Thyroid gland (tissue), 4 donors: Measurements from ENCODE around the gene PARP11. TPM values are rescaled to one million over a fixed set of nuclear protein-coding genes. Genes with fewer than 3 reads are reported as not detected.

Experiments used
- DNase-seq, 2 donors: peaks; one replicate each; pipeline ENCODE4 v3.0.0-alpha.2; 2019
- H3K27ac ChIP-seq, 3 donors: fragments of 200-600 bp; sonication (generic); 1 replicate in 2 of 3; 2 replicates in 1 of 3; pipeline ENCODE4 v1.5.1; 2016 to 2019; ENCODE audit warnings: mild to moderate bottlenecking in 1 of 3, moderate library complexity in 1 of 3
- H3K27me3 ChIP-seq: fragments of 200-600 bp; sonication (generic); one replicate; pipeline ENCODE4 v1.5.1; 2019
- H3K36me3 ChIP-seq, 2 donors: fragments of 200-600 bp; sonication (generic); one replicate each; pipeline ENCODE4 v1.5.1; 2016 to 2019
- H3K4me1 ChIP-seq, 2 donors: fragments of 200-600 bp; sonication (generic); one replicate each; pipeline ENCODE4 v1.5.1; 2017 to 2019
- H3K4me3 ChIP-seq, 3 donors: fragments of 200-600 bp; sonication (generic); replicated peaks in 1 of 3; 1 replicate in 2 of 3; 2 replicates in 1 of 3; pipeline ENCODE4 v1.5.1; 2016; ENCODE audit warnings: mild to moderate bottlenecking in 1 of 3
- H3K9me3 ChIP-seq: fragments of 200-600 bp; sonication (generic); one replicate; pipeline ENCODE4 v1.5.1; 2017
- POLR2A ChIP-seq, 2 donors: fragments of 450-650 bp; IDR thresholded peaks; one replicate each; pipeline ENCODE4 v1.6.1; 2017; ENCODE audit warnings: antibody characterized with exemption in 2 of 2, mild to moderate bottlenecking in 2 of 2, moderate library complexity in 1 of 2
- WGBS, 2 donors: methylation state at CpG; one replicate each; pipeline ENCODE4 v1.1.5; 2017; 5-methylcytosine and 5-hydroxymethylcytosine counted together
- intact Hi-C: fragments of 100-400 bp; cut with DNase I; formaldehyde crosslinking; loops from one replicate; pipeline ENCODE4 v1.15.1; 2023
- total RNA-seq, 4 donors: library from RNA; depleted of rRNA; stranded (reverse); fragments of >200 nt; gene quantifications; one replicate each; pipeline ENCODE4 v1.2.3, GENCODE V29; 2016
- TF ChIP-seq, protein P1 (sequence below), 6 experiments: fragments of 200-600 bp in 3 of 6; fragments of 450-650 bp in 3 of 6; sonication (generic) in 3 of 6; IDR thresholded peaks; one replicate each; pipeline ENCODE4 v1.5.1; 2016 to 2019; ENCODE audit warnings: antibody characterized with exemption in 6 of 6, mild to moderate bottlenecking in 2 of 6, inconsistent platforms in 1 of 6, moderate library complexity in 1 of 6

The PARP11 gene, protein sequence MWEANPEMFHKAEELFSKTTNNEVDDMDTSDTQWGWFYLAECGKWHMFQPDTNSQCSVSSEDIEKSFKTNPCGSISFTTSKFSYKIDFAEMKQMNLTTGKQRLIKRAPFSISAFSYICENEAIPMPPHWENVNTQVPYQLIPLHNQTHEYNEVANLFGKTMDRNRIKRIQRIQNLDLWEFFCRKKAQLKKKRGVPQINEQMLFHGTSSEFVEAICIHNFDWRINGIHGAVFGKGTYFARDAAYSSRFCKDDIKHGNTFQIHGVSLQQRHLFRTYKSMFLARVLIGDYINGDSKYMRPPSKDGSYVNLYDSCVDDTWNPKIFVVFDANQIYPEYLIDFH
- 10 to 100 TPM in 3 of 4 donors, 1 to 10 TPM in 1; 8.7 to 26.2 (median 15.4) TPM for total RNA-seq

DNA sequence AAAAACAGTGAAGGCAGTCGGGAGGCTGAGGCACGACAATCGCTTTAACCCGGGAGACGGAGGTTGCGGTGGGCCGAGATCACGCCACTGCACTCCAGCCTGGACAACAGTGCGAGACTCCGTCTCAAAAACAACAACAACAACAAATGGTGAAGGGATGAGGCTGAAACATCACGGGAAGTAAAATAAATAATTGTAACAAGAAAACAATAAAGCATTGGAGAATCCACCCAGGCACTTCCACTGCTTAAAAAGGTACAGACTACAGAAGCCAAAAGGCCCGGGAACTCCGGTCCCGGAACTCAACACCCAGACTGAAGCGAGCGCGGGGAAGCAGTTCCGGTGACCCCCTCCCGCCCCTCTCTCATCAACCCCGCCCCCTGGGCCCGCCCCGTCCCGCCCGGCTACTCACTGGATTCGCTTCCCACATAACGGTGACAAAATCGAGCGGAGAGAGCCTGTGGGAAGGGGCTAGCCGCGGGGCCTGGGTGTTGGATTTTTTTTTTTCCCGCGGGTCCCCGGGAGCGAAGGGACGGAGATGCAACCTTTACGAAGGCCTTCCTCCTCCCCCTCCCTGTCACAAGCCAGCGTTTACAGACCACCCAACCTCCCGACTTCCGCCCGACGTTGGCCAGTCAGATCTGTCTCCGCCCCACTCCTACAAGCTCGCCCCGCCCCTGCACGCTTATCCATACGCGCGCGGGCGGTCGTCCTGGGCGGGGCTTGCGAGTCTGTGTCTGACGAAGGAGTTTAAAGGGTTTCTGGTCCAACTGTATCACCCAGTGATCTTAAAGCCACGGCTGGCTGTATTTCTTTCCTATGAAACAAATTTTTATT, at the start of gene PARP11:
Gene PARP11, minus strand, starts transcription at position 600 of the 837 bp plus-strand sequence. Its CDS starts 170 bp downstream, at position 430.
- Histone ChIP-seq H3K36me3 (no peaks in the 10 kb centered on the region), H3K27me3 (no peaks in the 10 kb centered on the region), H3K27ac (peak within 1 kb of the TSS; percentile 89 to 92 (median 89)), H3K9me3 (no peaks in the 10 kb centered on the region), H3K4me1 (peaks cover 13 to 15% of the 10 kb centered on the region in 2 donors), H3K4me3 (peak within 1 kb of the TSS; percentile 42 to 75 (median 72))
- DNase-seq = peak; percentile 98 to 99
- intact Hi-C loops = loop anchor here (5.0 kb wide), 1 partner anchor 404 kb away; no protein-coding TSS in a partner anchor
- 0% methylated on average over 41 to 55 of the region's 55 CpGs for WGBS, 2 donors
- TF ChIP-seq POLR2A (IDR thresholded peaks at IDR 0.05) = peak in 1 of 2 donors; percentile 74
- TF ChIP-seq, protein P1, sequence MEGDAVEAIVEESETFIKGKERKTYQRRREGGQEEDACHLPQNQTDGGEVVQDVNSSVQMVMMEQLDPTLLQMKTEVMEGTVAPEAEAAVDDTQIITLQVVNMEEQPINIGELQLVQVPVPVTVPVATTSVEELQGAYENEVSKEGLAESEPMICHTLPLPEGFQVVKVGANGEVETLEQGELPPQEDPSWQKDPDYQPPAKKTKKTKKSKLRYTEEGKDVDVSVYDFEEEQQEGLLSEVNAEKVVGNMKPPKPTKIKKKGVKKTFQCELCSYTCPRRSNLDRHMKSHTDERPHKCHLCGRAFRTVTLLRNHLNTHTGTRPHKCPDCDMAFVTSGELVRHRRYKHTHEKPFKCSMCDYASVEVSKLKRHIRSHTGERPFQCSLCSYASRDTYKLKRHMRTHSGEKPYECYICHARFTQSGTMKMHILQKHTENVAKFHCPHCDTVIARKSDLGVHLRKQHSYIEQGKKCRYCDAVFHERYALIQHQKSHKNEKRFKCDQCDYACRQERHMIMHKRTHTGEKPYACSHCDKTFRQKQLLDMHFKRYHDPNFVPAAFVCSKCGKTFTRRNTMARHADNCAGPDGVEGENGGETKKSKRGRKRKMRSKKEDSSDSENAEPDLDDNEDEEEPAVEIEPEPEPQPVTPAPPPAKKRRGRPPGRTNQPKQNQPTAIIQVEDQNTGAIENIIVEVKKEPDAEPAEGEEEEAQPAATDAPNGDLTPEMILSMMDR (IDR thresholded peaks at IDR 0.05) = no peak

DNA sequence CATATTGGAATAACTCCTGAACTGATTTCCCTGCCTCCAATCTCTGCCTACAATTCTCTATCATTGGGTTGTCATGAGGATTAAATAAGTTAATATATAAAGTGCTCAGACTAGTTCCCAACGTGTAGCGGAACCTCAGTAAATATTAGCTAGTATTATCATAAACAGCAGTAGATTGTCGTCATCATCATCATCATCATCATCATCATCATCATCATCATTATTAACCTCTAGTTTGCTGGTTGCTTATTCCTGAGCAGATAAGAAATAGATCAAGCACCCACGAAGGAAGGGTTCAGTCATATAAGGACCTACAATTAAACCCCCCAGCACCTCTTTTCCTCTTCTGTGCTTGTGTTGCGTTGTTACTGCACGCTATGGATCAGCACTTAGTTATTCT, 48.8 kb upstream of the PARP11 start:
- TF ChIP-seq POLR2A (IDR thresholded peaks at IDR 0.05) = no peak
- TF ChIP-seq, protein P1 (IDR thresholded peaks at IDR 0.05) = no peak
- Histone ChIP-seq H3K9me3 (no peaks in the 10 kb centered on the region), H3K27ac (no peak overlapping the region), H3K36me3 (no peaks in the 10 kb centered on the region), H3K4me3 (no peak overlapping the region), H3K27me3 (no peaks in the 10 kb centered on the region), H3K4me1 (peaks cover 0 to 3% of the 10 kb centered on the region in 2 donors)
- DNase-seq = no peak
- intact Hi-C loops = no loop called here
- 91 to 93% methylated on average over 6 of the region's 6 CpGs for WGBS, 2 donors

DNA sequence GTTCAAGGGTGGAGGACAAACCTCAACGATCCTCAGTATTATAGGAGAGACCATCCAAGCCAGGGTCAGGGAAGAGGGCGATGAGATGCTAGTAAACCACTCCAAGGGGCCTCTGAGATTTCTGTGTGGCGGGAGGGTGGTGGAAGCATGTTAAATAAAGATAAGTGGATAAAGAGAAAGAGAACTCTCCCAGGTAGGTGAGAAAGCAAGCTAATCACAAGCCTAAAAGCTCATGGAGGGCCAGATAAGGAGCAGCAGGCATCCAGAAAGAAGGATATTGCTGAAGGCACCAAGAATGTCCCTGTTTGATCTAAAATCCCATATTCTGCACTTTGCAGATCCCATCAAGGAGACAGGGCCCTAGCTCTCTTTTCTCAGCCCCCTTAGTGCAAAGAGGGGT, 48.3 kb upstream of the PARP11 start:
- Histone ChIP-seq H3K4me3 (no peak overlapping the region), H3K27me3 (no peaks in the 10 kb centered on the region), H3K9me3 (no peaks in the 10 kb centered on the region), H3K4me1 (peaks cover 0 to 3% of the 10 kb centered on the region in 2 donors), H3K27ac (no peak overlapping the region), H3K36me3 (no peaks in the 10 kb centered on the region)
- no peak for DNase-seq
- TF ChIP-seq POLR2A (IDR thresholded peaks at IDR 0.05) = no peak
- TF ChIP-seq, protein P1 (IDR thresholded peaks at IDR 0.05) = no peak
- intact Hi-C loops = no loop called here
- WGBS, 2 donors = 77 to 80% methylated on average over 3 of the region's 3 CpGs

DNA sequence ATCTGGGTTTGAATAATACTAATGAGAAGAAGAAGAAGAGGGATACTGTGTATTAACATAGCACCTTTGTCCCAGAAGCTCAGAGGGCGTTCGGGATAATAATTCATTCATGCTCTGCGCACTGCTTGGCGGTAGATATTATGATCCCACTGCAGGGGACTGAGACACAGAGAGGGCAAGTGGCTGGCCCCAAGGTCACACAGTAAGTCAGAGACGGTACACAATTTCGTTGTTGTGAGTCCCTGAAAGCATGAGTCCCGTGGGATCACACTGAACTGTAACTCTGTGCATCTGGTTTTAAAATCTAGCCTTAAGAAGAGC, 47.9 kb upstream of the PARP11 start:
- Histone ChIP-seq H3K27me3 (no peaks in the 10 kb centered on the region), H3K9me3 (no peaks in the 10 kb centered on the region), H3K27ac (no peak overlapping the region), H3K4me3 (no peak overlapping the region), H3K4me1 (peaks cover 0 to 3% of the 10 kb centered on the region in 2 donors), H3K36me3 (no peaks in the 10 kb centered on the region)
- intact Hi-C loops = no loop called here
- no peak for TF ChIP-seq POLR2A (IDR thresholded peaks at IDR 0.05)
- TF ChIP-seq, protein P1 (IDR thresholded peaks at IDR 0.05) = no peak
- no peak for DNase-seq
- WGBS, 2 donors = 85 to 86% methylated on average over 7 of the region's 7 CpGs
